GM21360 (cell line): ENCODE data around the gene CAMSAP1.

Experiments
- ATAC-seq: cut with Tn5 transposase; IDR thresholded peaks from one replicate; pipeline ENCODE4 v1.9.1; 2021; ENCODE audit warnings: mild to moderate bottlenecking, moderate library complexity; ENCODE audit not compliant: unreplicated experiment

CAMSAP1 gene

DNA sequence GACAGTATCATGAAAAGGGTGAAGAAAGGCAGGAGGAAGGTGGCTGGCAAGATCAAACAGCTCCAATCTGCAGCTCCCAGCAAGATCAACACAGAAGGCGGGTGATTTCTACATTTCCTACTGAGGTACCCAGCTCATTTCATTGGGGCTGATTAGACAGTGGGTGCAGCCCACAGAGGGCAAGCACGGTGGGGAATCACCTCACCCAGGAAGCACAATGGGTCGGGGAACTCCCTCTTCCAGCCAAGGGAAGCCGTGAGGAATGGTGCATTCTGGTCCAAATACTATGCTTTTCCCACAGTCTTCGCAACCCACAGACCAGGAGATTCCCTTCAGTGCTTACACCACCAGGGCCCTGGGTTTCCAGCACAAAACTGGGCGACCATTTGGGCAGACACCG, 66.8 kb downstream of the CAMSAP1 start:
- ATAC-seq, result no peak

DNA sequence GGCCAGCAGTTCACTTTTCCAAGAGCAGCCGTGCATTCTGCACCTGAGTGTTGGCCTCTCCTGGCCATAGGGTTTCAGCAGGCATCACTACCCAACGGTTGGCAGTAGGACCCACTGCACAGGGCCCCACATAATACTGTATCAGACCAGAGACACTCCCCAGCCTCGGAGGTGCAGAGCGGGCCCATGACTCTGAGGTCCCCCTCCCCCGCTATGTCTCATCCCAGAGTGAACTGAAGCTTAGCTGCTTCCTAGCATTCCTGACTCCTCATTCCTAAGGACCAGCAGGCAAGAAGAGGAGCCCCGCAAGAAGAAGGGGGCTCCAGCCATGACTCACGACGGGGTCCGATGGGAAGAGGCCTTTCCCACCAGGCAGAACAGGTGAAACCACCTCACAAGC, 67.2 kb downstream of the CAMSAP1 start:
- ATAC-seq, result no peak

DNA sequence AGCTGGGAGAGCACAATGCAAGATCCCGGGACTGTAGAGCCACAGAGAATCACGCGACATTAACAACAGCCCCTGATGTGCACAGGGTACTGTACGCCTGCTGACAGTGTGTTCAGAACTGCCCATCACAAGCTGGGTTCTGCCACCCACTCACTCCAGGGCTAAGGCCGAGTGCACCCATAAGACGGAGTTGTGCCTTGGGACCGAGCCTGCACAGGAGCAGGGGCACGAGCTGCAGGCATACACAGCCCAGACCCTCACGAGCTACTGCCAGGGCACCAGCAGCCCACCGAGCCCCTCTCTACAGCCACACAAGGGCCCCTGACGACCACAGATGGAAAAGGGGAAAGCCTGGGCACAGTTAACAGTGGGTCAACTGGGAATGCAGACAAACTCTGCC, 67.8 kb downstream of the CAMSAP1 start:
- ATAC-seq, result no peak

DNA sequence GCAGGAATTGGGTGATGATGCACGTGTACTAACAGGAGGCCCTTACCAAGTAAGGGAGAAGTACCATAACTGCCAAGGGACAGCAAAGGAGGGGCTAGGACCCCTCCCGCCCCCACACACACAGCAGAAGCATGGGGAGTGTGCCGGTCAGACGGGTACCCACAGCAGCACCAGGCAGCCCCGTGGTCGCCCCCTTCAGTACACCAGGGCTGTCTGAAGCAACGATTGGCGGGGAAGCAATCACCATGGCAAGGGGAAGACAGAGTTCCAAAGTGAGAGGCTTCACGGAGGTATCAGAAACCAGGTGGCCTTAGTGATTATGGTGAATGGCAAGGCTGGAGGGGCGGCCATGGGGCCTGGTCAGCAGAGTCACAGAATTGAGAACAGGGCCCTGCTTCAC, 72.2 kb downstream of the CAMSAP1 start:
- no peak for ATAC-seq

DNA sequence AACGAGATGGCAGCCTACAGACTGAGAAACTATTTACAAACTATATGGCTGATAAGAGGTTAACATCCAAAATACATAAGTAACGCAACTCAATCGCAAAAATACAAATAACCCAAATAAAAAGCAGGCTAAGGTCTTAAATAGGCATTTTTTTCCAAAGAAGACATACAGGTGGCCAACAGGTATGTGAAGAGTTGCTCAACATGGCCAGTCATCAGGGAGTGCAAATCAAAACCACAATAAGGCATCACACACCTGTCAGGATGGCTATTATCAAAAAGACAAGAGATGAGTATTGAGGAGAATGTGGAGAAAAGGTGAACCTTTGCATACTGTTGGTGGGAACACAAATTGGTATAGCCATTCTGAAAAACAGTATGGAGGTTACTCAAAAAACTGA, 73.5 kb downstream of the CAMSAP1 start:
- ATAC-seq, result no peak

DNA sequence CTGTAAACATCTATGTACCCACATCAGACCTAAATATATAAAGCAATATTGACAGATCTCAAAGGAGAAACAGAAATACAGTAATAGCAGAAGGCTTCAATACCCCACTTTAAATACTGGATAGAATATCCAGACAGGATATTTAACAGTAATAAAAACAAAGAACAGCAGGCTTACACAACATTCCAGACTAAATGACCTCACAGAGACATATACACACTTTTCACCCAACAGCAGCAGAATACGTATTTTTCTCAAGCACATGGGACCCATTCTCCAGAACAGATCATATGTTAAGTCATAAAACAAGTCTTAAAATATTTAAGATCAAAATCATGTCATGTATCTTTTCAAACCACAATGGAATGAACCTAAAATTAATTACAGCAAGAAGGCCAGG, 76.8 kb downstream of the CAMSAP1 start:
- no peak for ATAC-seq

DNA sequence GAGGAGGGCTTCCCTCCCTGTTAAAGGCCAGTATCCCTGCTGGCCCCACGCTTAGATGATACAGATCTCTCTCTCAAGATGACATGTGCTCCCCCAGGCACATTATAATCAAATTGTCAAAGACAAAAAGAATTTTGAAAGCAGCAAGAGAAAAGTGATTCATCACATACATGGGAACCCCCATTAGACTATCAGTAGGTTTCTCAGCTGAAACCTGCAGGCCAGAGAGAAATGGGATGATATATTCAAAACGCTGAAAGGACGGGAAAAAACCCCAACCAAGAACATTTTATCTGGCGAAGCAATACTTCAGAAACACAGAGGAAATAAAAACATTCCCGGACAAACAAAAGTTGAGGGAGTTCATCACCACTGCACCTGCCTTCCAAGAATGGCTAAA, 78.7 kb downstream of the CAMSAP1 start:
- ATAC-seq, result no peak

DNA sequence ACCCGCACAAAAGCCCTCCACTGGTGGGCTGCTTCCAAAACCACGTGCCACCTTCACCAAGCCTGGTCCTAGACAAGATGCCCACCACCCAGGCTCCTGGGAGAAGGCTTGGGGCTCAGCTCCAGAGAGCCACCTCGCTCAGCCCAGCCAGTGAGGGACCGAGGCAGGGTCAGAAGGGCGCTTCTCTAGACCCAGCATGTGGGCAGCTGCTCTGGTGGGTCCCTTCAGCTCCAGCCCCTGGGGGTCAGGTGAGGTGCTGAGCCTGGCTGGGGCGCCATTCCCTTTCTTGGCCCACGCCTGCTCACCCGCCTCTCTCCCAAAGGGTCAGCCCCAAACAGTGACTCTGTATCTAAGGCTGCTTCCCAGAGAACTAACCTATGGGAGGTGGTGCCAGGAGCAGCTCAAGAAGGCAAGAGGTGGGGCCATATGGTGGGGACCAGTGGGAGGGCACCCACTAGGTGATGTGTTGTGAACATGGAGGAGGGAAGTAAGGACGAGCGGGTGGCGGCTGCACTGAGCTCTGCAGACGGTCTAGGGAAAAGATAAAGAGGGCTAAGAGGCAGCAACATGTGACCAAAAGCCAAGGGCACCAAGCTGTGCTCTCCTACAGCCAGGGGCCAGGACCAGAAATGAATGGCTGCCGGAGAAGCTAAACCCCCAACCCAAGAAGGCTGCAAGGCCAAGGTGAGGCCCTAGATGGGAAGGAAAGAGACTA, 79.3 kb downstream of the CAMSAP1 start:
- ATAC-seq, result no peak

DNA sequence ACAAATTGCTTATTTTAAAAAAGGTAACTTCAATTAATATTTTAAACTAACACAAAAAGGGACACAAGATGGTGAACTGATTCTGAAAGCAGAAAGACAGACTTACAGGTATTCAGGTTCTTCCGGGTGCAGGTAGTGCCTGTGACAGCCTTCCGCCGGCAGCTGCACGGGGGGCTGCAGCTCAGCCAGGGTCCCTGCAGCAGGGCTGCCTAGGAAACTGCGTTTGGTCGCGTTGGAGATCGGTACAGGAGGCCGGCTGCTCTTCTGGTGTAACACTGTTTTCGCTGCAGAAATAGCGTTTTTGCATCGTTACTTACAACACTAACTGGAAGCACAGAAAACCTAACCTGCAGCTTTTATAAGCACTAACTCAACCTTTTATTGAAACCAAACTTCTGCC, 80.0 kb downstream of the CAMSAP1 start:
- no peak for ATAC-seq

DNA sequence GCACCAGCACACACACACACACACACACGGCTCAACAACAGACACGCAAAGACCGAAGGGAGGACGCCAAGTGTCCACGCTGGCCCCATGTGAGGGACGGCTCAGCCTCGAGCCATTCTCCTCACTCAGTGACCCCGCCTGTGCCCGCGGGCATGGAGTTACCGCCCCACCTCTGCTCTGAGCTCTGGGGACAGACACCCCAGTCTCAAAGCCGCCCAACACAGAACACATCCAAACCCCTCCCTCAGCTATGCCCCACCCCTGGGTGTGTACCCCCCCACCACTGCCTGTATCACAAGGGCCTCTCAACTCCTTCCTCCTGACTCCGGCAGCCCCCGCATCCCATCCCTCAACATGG, 81.2 kb downstream of the CAMSAP1 start:
- ATAC-seq, result no peak

DNA sequence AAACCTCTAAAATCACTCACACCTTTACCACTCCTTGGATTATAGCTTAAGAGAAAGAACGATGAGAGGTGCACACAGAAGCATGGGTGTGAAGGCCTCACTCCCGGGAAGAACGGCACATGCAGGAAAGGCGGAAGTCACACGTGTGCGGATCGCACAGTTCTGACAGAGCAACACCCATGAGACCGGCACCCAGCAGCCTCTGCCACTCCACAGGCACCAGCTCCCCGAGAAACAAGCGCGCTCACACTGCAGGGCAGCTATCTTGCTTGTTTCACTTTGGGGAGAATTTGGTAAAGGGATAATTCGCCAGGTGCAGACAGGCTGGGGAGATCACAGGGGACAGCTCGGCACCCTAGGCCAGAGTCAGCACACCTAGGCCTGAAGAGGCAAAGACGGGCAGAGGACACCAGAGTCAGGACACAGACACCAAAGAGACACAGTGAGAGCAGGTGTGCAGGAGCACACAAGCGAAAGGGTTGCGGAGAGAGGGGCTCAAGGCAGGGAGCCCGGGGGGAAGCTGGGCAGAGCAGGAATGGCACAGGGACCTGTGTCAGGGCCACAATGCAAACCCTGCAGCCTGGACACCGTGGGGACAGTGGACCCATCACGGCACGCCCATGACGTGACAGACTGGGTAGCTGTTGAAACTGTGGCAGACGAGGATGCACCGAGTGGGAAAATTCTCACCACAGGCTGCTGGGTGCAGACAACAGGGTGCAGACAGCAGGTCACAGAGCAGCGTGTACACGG, 81.7 kb downstream of the CAMSAP1 start:
- no peak for ATAC-seq

DNA sequence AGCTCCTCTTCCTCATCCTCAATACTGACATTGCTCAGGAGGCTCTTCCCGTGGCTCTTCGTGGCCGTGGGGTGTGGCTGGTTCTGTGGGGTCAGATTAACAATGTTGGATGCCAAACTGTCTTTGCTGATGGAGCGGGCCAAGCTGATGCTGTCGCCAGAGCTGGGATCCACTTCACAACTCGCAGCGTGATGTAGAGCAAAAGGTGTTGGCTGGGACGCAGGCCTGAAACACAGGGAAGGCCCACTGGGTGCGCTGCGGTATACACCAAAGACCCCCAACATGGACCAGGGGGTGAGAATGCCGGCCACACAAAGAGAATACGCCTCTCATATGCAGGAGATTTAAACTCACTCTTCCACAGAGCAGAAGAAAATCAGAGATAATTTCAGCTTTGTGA, 84.3 kb downstream of the CAMSAP1 start:
- ATAC-seq, result no peak

DNA sequence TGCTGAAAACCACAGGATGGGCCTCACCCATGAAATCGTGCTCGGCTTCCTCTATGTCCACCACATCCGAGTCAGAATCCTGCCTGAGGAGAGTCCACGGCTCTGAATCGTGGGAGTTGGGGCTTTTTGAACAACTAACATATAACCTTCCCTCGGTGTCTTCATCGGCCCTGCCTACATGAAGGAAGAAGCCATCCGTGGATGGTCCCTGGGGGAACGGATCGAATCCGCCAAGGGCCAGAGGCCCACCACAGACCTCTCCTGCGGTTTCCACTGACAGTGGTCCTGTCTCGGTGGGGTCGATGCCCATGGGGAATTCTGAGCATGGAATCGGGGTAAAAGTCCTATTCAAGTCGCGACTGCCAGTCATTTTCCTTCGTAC, 85.0 kb downstream of the CAMSAP1 start:
- ATAC-seq, result no peak

DNA sequence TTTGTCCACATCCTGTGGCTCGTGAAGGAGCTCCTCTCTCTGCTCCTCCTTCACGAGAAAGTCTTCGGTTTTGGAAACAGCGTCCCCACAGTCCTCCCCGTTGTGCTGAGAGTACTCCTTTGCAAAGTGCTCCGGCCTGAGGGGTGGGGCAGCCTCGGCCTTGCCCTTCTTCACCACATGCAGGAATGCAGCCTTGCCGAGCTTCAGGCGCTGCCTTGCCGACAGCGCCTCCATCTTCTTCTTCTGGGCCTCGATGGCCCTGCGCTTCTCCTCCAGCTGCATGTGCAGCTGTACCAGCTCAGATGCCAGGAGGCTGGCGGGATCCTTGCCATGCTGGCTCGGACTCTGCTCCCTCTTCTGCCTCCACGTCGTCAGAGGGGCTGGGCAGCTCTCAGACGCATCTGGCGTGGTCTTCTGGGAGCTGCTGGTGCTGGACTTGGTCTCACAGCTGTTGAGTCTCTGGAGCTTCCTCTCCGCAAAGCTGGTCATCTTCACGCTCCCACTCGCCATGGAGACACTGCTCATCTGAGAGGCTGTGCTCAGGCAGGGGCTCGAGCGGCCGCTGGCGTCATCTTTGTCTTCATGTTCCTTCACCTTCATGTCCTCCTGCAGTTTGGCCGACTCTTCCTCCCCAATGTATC, 85.5 kb downstream of the CAMSAP1 start:
- no peak for ATAC-seq

DNA sequence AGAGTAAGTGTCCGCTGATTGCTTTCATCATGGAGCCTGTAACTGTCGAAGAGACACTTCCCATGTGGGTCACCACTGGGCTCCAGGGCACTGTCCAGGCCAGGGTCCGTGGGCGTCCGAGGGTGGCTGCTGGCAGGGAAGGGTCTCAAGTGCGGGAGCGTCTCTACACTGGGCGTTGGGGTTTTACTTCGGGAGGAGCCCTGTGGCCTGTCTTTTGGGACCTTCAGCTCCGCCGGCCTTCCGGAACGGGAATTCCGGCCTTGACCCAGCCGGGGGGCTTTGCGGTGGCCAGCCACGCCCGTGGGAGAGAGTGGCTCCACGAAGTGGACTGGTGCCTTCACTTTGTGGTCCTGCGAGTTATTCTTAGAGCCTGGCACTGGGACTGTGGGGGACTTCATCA, 86.2 kb downstream of the CAMSAP1 start:
- no peak for ATAC-seq

DNA sequence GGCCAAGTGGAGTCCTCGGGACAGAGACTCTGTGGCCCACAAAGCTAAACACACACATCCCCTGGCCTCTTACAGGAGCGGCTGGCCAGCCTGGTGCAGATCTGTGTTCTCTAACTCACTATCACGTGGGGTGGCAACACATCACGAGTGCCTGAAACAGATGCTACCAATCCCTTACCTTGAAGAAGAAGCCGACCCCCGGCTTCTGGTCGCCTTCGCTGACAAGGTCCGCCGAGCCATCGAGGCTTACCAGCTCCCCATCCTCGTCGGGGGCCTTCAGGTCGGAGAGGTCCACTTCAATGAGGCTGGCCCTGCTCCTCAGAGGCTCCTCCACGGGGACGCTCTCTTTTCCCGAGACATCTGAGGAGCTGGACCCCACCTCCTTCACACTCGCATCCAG, 86.7 kb downstream of the CAMSAP1 start:
- ATAC-seq, result no peak

DNA sequence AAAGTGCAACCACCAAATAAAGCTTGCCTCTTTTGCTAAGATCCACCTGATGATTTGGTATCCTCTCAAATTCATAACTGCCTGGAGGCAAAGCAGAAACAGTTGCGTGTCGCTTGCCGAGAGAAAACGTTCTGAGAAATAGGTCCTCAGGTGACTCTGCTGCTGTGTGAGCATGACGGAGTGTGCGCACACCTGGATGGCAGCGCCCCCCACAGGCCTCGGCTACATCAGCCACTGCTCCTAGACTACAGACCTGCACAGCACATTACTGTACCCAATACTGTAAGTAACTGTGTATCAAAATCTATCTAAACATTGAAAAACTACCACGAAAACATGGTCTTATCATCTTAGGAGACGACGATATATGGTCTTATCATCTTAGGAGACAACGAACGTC, 87.4 kb downstream of the CAMSAP1 start:
- no peak for ATAC-seq

DNA sequence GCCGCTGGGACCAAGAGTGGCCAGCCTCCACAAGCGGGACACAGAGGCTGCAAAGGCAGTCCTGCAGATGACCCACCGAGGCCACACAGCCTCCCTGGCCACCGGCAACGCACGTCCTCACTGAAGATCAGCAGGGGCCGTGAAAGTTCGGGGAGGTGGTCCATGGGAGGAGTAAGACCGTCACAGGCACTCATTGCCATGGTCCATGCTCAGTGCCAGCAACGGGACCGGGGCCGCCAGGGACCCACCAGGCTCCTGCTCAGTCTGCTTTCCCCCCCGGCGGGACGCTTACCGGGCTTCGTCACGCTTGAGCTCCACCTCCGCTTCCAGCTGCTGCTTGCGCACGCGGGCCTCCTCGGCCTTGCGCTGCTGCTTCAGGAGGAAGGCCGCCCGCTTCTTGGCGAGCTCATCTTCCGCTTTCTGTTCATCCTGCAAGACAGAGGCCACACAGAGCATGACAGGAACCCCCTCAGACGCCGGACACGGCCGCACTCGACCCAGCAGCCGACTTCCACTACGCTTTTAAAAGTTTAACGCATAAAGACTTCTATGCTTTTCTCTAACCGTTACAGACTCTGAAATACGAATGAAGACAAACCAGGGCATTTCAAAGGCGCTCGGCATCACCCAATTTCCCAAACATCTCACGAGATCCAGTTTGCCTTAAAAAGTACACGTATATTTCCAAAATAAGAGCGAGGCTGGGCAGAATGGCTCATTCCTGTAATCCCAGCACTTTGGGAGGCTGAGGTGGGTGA, 88.4 kb downstream of the CAMSAP1 start:
- ATAC-seq, result no peak

DNA sequence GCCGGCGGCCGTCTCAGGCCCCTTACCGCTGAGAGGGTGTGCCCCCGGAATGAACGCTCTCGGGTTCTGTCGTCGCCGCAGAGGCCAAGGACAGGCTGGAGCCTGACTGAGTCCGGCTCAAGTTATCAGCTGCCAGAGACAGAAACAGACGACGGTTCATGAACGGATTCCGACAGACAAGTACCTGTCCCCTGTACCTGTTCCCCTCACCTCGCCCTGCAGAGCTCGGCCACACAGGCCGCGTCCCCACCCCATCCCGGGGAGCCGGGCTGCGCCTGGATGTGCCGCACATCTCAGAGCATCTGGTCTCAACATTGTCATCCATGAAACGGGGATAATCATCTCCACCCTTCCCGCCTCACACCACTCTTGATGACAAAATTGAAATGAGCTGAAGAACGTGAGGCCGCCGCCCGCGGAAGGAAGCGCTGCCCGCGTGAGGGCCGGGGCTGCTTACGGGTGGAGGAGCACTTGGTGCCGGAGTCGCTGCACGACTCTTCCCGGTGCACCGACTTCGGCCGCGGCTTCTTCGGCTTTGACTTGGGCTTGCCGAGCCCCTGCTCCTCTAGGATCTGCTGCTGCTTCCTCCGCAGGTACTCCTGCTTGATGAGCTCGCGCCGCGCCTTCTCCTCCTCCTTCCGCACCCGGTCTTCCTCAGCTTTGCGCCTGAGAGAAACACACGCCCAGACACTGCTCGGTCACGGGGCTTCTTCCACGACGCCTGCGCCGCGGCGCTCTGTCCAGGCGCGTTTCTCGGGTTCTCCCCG, 89.2 kb downstream of the CAMSAP1 start:
- ATAC-seq, result no peak

DNA sequence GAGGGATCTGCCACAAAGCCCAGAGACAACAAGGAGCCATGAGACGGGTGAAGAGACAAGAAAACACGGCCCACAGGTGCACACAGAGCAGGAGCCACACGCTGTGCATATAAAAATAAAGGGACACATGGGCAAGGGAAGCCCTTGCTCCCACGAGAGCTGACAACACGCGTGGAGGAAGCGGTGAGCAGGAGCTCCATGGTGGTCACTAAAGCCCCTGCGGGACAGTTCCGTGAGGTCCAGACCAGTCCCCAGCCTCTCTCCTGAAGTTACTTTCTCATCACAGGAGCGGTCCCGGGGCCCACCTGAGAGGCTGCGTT, 90.7 kb downstream of the CAMSAP1 start:
- no peak for ATAC-seq
